Measurements from ENCODE around the gene BBS9. TPM values are rescaled to one million over a fixed set of nuclear protein-coding genes. Genes with fewer than 3 reads are reported as not detected.

The BBS9 gene
- polyA plus RNA-seq, 3 donors, result 2.7 to 10.6 (median 4.8) TPM

DNA sequence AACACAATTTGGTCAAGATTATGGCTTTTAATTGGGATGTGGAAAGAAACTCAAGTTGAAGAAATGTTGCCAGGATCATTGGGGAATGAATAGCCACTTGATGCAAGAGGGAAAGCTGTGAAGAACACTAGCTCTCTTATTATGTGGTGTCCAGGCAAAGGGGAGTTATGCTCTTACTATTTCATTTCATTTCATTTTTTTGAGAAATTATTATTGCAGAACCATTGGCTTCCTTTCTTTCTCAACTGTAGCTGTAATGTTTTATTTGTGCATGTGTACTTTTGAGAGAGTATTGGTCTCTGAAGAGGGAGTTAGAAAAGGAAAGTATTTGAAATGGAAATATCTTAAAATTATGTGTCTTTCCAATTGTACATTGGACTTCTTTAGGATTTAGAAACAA is 463.4 kb downstream of the BBS9 start:
- no peak overlapping the region for H3K27ac ChIP-seq (ENCODE audit: low read depth, low read length)

DNA sequence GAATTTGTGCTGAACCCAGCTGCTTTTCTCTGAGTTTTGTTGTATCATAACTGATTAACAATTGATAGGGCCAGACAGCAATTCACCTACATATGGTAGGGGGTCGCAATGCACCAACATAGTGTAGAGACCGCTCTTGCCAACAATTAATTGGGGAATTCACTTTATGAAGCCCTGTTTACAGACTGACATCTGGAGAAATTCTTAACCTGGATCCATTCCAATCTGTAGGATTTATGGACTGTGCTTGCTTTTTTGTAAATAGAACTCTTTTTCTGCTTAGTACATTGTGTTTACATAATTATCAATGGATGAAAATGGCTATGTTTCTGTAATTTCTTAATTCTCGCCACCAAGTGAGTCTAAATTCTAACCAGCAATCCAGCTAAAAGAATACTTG is 464.2 kb downstream of the BBS9 start:
- WGBS, 3 donors, result 71 to 80% (median 77%) methylated on average over 3 of the region's 3 CpGs

GRCh38 chr7:33596686-33597085 is 467.3 kb downstream of the BBS9 start:
- H3K27ac ChIP-seq (ENCODE audit: low read depth, low read length), result no peak overlapping the region

More for the DNA sequence above, 464.2 kb downstream of the BBS9 start:
- no peak overlapping the region for H3K27ac ChIP-seq (ENCODE audit: low read depth, low read length)

GRCh38 chr7:33597181-33597580 is 467.8 kb downstream of the BBS9 start:
- 91 to 100% (median 97%) methylated on average over 1 of the region's 1 CpG for WGBS, 3 donors
- no peak overlapping the region for H3K27ac ChIP-seq (ENCODE audit: low read depth, low read length)

DNA sequence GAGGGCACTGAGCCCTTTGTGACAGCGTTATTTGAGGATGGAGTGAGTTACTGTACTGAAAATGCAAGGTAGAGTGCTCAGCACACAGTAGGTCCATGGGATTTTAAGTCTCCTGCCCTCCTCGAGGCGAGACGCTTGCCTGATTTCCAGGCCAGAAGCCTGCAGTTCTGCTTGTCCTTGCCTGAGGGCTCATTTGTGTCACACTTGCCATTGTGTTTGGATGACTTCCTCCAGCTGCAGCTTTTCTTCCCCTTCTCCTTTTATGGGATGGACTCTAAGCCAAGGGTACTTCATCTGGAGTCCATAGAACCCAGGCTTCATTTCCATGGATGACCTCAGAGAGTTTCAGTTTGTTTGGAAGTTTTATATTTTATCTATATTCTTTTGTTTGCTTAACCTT is 471.7 kb downstream of the BBS9 start:
- WGBS, 3 donors, result 83 to 91% (median 87%) methylated on average over 4 of the region's 4 CpGs
- H3K27ac ChIP-seq (ENCODE audit: low read depth, low read length), result no peak overlapping the region

DNA sequence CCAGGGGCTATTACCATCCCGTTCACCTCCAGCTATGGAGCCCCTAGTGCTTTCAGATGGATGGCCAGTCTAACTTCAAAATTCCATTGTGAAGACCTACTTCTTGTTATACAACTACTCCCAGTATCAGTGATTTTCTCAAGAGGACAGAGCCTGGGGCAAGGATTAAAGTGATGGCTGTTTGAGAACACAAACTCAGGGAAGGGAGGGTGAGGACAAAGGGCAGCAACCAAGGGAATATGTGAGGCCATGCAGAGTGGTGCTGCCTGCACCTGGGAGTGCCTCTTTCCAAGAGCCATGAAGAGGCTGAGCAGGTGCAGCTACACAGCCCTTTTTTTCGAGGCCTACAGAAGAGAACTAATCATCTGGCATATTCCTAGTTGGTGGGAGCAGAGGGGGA is 472.5 kb downstream of the BBS9 start:
- whole genome bisulfite sequencing, 3 donors, result 86 to 98% (median 91%) methylated on average over 2 of the region's 2 CpGs

DNA sequence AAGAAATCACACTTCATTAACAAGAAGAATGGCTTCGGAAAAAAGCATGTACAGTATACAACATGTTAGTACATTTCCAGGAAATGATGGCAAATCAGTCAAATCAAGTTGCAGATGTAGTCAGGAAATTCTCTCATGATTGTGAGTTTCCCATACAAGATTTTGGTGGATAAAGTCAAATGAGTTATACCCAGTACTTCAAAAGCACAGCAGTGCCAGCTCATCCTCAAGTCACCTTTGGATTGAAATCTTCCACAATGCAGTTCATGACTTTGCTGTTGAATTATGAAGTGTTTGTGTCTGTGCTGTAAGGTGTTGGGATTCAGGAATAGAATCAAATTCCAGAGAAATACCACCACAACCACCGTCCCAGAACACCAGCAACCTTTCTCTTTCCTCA is 474.7 kb downstream of the BBS9 start:
- no peak overlapping the region for H3K27ac ChIP-seq (ENCODE audit: low read depth, low read length)
- WGBS, 3 donors, result 75 to 85% (median 79%) methylated on average over 2 of the region's 2 CpGs

More for the DNA sequence above, 472.5 kb downstream of the BBS9 start:
- H3K27ac ChIP-seq (ENCODE audit: low read depth, low read length), result no peak overlapping the region

- no peak overlapping the region for H3K27ac ChIP-seq (ENCODE audit: low read depth, low read length)
- 91 to 96% (median 93%) methylated on average over 3 of the region's 3 CpGs for WGBS, 3 donors
Observed at GRCh38 chr7:33610918-33611317, 481.6 kb downstream of the BBS9 start.

DNA sequence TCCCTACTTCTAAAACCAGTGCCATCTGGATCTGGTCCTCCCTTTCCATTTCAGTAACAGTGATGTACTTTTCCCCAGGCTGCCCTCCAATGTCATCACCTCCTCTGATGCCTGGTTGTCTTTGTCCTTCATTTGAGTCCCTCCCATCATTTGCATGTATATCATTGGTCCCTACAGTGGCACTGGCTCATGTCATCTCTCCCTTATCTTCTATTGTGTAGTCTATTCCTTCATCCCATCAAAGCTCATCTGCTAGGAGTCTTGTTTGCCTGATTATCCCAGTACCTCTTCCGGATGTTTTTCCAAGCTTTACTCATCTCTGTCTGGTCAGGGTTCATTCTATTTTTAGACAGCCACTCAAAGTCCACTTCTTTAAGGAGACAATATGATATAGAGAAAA is 483.1 kb downstream of the BBS9 start:
- H3K27ac ChIP-seq (ENCODE audit: low read depth, low read length), result no peak overlapping the region
- WGBS, 3 donors, result 87 to 95% (median 88%) methylated on average over 1 of the region's 1 CpG

GRCh38 chr7:33614357-33615117 is 485.2 kb downstream of the BBS9 start:
- 81 to 87% (median 86%) methylated on average over 6 of the region's 6 CpGs for WGBS, 3 donors
- no peak overlapping the region for H3K27ac ChIP-seq (ENCODE audit: low read depth, low read length)

- no peak overlapping the region for H3K27ac ChIP-seq (ENCODE audit: low read depth, low read length)
- 70 to 79% (median 76%) methylated on average over 2 of the region's 2 CpGs for WGBS, 3 donors
Observed at GRCh38 chr7:33616752-33617151, 487.4 kb downstream of the BBS9 start.

GRCh38 chr7:33619264-33619663 is 489.9 kb downstream of the BBS9 start:
- 38 to 96% (median 92%) methylated on average over 2 of the region's 2 CpGs for WGBS, 3 donors
- H3K27ac ChIP-seq (ENCODE audit: low read depth, low read length), result no peak overlapping the region

GRCh38 chr7:33623267-33623666 is 493.9 kb downstream of the BBS9 start:
- 68 to 75% (median 68%) methylated on average over 1 of the region's 1 CpG for WGBS, 3 donors
- no peak overlapping the region for H3K27ac ChIP-seq (ENCODE audit: low read depth, low read length)

DNA sequence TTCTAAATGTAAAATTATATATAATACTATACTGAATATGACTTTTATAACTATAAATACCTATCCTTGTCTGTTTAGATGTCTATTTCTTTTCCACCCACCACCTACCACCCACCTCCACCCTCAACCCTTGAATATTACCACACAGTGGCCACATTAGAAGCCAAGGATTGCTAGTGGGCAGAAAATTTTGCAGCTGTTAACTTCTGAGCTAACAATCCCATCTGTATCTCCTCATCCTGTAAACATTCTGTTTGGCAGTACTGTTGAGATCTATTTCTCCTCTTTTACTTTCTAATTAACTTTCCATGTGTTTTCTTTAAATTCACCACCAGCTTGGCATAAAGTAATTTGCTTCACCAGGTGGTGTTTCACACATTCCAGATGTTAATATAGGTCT is 494.9 kb downstream of the BBS9 start:
- no peak overlapping the region for H3K27ac ChIP-seq (ENCODE audit: low read depth, low read length)

- 94 to 98% (median 97%) methylated on average over 2 of the region's 2 CpGs for WGBS, 3 donors
- no peak overlapping the region for H3K27ac ChIP-seq (ENCODE audit: low read depth, low read length)
Observed at GRCh38 chr7:33626869-33627268, 497.5 kb downstream of the BBS9 start.

DNA sequence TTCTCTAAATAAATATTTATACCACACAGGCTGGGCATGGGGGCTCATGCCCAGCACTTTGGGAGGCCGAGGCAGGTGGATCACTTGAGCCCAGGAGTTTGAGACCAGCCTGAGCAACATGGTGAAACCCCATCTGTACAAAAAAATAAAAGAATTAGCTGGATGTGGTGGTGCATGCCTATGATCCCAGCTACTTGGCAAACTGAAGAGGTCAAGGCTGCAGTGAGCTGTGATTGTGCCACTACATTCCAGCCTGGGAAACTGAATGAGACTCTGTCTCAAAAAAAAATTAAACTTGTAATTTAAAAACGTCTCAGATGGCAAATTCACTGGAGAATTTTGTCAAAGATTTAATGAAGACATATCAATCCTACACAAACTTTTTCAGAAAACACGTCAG is 498.4 kb downstream of the BBS9 start:
- H3K27ac ChIP-seq (ENCODE audit: low read depth, low read length), result no peak overlapping the region
- WGBS, 3 donors, result 72 to 81% (median 78%) methylated on average over 3 of the region's 3 CpGs

DNA sequence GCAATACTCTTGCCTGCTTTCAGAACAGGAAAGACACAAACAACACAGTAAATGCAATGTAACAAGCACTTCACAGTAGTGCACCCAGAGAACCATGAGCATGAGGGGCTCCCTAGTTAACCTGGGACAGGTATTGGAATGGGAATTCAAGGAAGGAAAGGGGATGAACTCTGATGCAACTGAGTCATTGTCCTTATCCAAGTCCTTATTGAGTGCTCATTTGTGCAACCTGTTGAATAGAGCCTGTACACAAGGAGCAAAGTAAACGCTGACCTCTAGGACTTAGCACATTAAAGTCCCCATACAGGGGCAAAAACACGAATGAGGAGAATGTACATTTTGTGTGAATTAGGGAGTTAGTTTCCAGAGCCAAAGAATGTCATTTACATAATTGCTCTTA is 499.5 kb downstream of the BBS9 start:
- no peak overlapping the region for H3K27ac ChIP-seq (ENCODE audit: low read depth, low read length)
- 75 to 87% (median 79%) methylated on average over 2 of the region's 2 CpGs for WGBS, 3 donors

DNA sequence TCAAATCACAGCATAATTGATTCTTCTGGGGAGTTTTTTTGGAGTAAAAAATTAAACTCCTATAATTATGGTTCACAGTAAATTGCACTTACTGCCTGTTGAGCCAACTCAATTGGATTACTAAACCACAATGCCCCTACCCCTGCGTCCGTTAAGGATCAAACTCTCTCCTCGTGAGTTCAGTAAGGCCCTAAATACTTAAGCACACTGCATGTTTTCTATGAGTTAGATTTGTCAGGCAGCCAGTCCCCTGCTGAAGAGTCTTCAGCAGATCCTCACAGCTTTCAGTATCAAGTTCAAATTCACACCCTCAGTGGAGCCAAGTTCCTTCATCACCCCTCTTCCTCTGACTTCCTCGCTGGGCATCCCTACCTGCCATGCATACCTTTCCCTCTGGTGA is 501.0 kb downstream of the BBS9 start:
- WGBS, 3 donors, result 93 to 95% (median 94%) methylated on average over 4 of the region's 4 CpGs

GRCh38 chr7:33632322-33632721 is 503.0 kb downstream of the BBS9 start:
- H3K27ac ChIP-seq (ENCODE audit: low read depth, low read length), result no peak overlapping the region
- WGBS, 3 donors, result 95 to 97% (median 96%) methylated on average over 24 of the region's 24 CpGs

More for the DNA sequence above, 501.0 kb downstream of the BBS9 start:
- no peak overlapping the region for H3K27ac ChIP-seq (ENCODE audit: low read depth, low read length)

DNA sequence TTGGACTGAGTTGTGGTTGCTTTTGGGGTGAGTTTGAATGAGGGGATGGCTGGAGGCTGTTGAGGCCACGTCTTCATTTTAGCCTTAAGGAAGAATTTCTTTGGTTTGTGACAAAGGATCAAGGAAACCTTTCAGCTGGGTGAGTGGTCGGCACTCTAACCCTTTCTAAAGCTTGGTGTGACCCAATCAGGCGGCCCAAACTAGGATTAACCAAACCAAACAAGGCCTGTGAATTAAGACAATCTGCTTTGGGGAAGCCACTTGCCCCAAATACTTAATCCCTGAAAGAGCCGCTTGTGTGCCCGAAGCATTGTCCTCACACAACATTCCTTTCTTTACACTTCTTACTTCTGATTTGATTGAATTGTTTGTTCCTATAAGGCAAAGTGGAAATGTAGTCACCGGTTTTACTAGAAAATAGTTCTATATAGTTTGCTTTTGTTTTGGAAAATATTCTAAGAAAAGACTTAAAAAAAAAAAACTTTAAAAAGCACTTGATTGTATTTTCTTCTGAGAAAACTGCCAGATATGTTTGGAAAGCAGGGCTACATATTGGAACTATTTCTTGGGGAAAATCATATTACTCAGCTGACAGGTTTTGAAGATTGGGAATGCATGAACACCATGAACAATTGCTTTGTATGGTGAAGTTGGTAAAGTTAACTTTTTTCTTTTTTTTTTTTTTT is 503.6 kb downstream of the BBS9 start:
- 87 to 96% (median 94%) methylated on average over 6 of the region's 6 CpGs for WGBS, 3 donors
- H3K27ac ChIP-seq (ENCODE audit: low read depth, low read length), result no peak overlapping the region

Data from adipose tissue (tissue), 3 donors.